ENCODE results near the gene CKAP2L. TPM values are rescaled to one million over a fixed set of nuclear protein-coding genes. Genes with fewer than 3 reads are reported as not detected.

Gene CKAP2L
- polyA plus RNA-seq, 1 experiment: 4.4 TPM

GRCh38 chr2:112795774-112796173, 31.4 kb upstream of the CKAP2L start:
- Histone ChIP-seq H3K4me3 (ENCODE audit: low read depth, low read length) (no peak overlapping the region), H3K27ac (ENCODE audit: low read depth, low read length) (no peak overlapping the region), H3K27me3 (ENCODE audit: control insufficient read depth, insufficient read depth, low read length) (no peaks in the 10 kb centered on the region), H3K9me3 (ENCODE audit: control insufficient read depth, insufficient read depth, low read length) (peaks cover 8% of the 10 kb centered on the region)
- ChIA-PET POLR2A (no interaction called here), CTCF (interaction anchor here (0.6 to 1.6 kb wide), 4 partner anchors 29 to 164 kb away, joined by 3 to 8 read pairs (median 3); no protein-coding TSS in a partner anchor)
- TF ChIP-seq, protein P1, sequence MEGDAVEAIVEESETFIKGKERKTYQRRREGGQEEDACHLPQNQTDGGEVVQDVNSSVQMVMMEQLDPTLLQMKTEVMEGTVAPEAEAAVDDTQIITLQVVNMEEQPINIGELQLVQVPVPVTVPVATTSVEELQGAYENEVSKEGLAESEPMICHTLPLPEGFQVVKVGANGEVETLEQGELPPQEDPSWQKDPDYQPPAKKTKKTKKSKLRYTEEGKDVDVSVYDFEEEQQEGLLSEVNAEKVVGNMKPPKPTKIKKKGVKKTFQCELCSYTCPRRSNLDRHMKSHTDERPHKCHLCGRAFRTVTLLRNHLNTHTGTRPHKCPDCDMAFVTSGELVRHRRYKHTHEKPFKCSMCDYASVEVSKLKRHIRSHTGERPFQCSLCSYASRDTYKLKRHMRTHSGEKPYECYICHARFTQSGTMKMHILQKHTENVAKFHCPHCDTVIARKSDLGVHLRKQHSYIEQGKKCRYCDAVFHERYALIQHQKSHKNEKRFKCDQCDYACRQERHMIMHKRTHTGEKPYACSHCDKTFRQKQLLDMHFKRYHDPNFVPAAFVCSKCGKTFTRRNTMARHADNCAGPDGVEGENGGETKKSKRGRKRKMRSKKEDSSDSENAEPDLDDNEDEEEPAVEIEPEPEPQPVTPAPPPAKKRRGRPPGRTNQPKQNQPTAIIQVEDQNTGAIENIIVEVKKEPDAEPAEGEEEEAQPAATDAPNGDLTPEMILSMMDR (IDR thresholded peaks at IDR 0.05; ENCODE audit: low read depth, low read length): no peak
- no peak for DNase-seq (ENCODE audit: low read depth, low spot score)

- POLR2A ChIA-PET: no interaction called here
- CTCF ChIA-PET: no interaction called here
- Histone ChIP-seq H3K27ac (ENCODE audit: low read depth, low read length) (no peak overlapping the region), H3K27me3 (ENCODE audit: control insufficient read depth, insufficient read depth, low read length) (no peaks in the 10 kb centered on the region), H3K9me3 (ENCODE audit: control insufficient read depth, insufficient read depth, low read length) (peaks cover 8% of the 10 kb centered on the region), H3K4me3 (ENCODE audit: low read depth, low read length) (no peak overlapping the region)
- TF ChIP-seq, protein P1 (IDR thresholded peaks at IDR 0.05; ENCODE audit: low read depth, low read length): no peak
- no peak for DNase-seq (ENCODE audit: low read depth, low spot score)
These were observed 30.4 kb upstream of the CKAP2L start for GRCh38 chr2:112794841-112795240.

- Histone ChIP-seq H3K4me3 (ENCODE audit: low read depth, low read length) (no peak overlapping the region), H3K27ac (ENCODE audit: low read depth, low read length) (peak overlapping the region; percentile 50), H3K9me3 (ENCODE audit: control insufficient read depth, insufficient read depth, low read length) (peaks cover 8% of the 10 kb centered on the region), H3K27me3 (ENCODE audit: control insufficient read depth, insufficient read depth, low read length) (no peaks in the 10 kb centered on the region)
- ChIA-PET CTCF (interaction anchor here (1.5 kb wide), 1 partner anchor 147 kb away, joined by 5 read pairs; no protein-coding TSS in a partner anchor), POLR2A (no interaction called here)
- TF ChIP-seq, protein P1 (IDR thresholded peaks at IDR 0.05; ENCODE audit: low read depth, low read length): no peak
- peak; percentile 69 for DNase-seq (ENCODE audit: low read depth, low spot score)
These were observed 29.8 kb upstream of the CKAP2L start for GRCh38 chr2:112794131-112794733.

GRCh38 chr2:112793449-112793978, 29.1 kb upstream of the CKAP2L start:
- Histone ChIP-seq H3K27ac (ENCODE audit: low read depth, low read length) (peak overlapping the region; percentile 50), H3K9me3 (ENCODE audit: control insufficient read depth, insufficient read depth, low read length) (peaks cover 8% of the 10 kb centered on the region), H3K4me3 (ENCODE audit: low read depth, low read length) (no peak overlapping the region), H3K27me3 (ENCODE audit: control insufficient read depth, insufficient read depth, low read length) (no peaks in the 10 kb centered on the region)
- TF ChIP-seq, protein P1 (IDR thresholded peaks at IDR 0.05; ENCODE audit: low read depth, low read length): no peak
- DNase-seq (ENCODE audit: low read depth, low spot score): no peak
- POLR2A ChIA-PET: no interaction called here
- CTCF ChIA-PET: interaction anchor here (1.5 kb wide), 1 partner anchor 148 kb away, joined by 5 read pairs; no protein-coding TSS in a partner anchor

GRCh38 chr2:112792419-112792818, 28.0 kb upstream of the CKAP2L start:
- DNase-seq (ENCODE audit: low read depth, low spot score): no peak
- no peak overlapping the region for H3K27ac ChIP-seq (ENCODE audit: low read depth, low read length)
- peaks cover 3% of the 10 kb centered on the region; the same call in 1 of the 2 replicates for H3K9me3 ChIP-seq (ENCODE audit: control insufficient read depth, insufficient read depth, low read length)
- H3K27me3 ChIP-seq (ENCODE audit: control insufficient read depth, insufficient read depth, low read length): no peaks in the 10 kb centered on the region
- no peak overlapping the region for H3K4me3 ChIP-seq (ENCODE audit: low read depth, low read length)
- ChIA-PET POLR2A (no interaction called here), CTCF (interaction anchor here (1.5 kb wide), 1 partner anchor 149 kb away, joined by 5 read pairs; no protein-coding TSS in a partner anchor)
- TF ChIP-seq, protein P1 (IDR thresholded peaks at IDR 0.05; ENCODE audit: low read depth, low read length): no peak
